ENCODE results near the gene GRAMD2A.

GRAMD2A gene

GRCh38 chr15:72197460-72198355 is at the start of gene GRAMD2A:
Gene GRAMD2A (minus strand): TSS chr15:72197787.
- DNase-seq, result no peak

DNA sequence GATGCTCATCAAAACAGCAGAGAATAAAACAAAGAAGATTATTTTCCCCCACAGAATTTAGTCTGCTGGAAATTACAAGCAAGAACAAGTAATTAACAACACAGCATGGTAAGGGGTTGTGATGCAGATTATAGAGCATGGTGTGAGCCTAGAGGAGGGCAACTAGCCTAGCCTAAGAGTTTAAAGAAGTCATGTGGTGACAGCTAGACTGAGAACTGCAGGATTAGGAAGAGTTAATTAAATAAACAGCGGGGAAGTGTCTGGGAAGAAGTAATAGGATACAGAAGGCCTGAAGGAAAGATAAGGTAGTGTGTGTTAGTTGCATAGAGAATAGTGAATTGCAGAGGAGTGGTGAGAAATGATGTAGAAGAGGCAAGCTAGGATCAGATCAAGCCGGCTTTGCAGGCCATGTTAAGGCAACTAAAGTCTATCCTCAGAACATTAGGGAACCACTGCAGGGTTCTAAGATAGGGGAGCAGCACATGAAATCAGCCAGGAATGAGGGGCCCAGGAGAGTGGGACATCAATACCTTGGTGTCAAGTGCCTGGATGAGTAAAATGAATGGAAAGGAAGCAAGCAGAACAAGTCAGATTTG is 45.3 kb upstream of the GRAMD2A start:
- no peak for DNase-seq

GRCh38 chr15:72239652-72240051 is 42.1 kb upstream of the GRAMD2A start:
- no peak for DNase-seq

- no peak for DNase-seq
Observed at GRCh38 chr15:72238586-72238985, 41.0 kb upstream of the GRAMD2A start.

GRCh38 chr15:72237853-72238224 is 40.3 kb upstream of the GRAMD2A start:
- DNase-seq, result no peak

DNA sequence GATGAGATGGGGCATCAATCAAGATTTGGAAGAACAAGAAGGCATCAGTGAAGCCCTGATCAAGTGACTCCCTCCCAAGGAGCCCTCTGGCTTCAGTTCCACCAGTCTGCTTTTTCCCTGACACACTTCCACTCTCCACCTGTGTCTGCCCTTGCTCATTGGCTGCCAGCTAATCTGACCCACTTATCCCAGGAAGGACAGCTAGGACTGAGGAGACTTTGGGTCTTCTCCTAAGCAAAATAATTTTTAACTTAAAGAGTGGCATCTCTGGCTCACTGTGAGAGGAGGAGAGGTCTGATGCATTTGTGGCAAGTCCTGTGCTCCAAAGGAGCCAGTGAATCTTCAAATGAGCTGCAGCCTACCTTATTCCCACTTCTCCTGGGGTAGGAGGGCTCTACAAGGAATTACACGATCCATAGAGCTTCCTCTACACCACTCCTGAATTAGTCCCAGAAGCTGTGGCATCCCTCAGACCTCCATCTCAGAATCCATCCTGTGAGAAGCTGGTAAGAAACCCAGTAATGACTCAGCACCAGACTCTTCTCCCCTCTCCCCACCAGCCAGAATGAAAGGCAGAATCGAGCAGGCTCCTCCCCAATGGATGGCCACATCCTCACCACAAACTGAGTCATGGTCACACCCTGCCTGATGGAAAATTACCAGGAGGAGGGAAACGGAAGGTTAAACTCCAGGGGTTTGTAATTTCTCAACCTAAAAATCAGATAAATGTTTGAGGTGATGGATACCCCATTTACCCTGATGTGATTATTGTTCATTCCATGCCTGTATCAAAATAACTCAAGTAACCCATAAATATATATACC is 39.7 kb upstream of the GRAMD2A start:
- peak; percentile 92 for DNase-seq

GRCh38 chr15:72236381-72237003 is 38.9 kb upstream of the GRAMD2A start:
- DNase-seq, result no peak

- no peak for DNase-seq
Observed at GRCh38 chr15:72235298-72235697, 37.7 kb upstream of the GRAMD2A start.

DNA sequence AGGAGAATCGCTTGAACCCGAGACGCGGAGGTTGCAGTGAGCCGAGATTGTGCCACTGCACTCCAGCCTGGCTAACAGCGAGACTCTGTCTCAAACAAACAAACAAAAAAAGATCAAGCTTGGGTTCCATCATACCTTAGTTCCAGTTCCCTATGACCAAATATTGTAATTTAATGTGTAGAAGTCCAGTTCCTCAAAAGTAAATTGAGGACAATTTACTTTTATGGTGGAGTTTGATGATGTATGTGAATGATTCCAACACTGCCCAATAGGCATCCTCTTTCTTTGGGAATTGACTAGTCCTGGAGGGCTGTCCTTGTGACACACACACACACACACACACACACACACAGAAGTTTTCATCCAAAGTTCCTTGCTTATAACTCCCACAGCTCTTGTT is 36.2 kb upstream of the GRAMD2A start:
- DNase-seq, result no peak

DNA sequence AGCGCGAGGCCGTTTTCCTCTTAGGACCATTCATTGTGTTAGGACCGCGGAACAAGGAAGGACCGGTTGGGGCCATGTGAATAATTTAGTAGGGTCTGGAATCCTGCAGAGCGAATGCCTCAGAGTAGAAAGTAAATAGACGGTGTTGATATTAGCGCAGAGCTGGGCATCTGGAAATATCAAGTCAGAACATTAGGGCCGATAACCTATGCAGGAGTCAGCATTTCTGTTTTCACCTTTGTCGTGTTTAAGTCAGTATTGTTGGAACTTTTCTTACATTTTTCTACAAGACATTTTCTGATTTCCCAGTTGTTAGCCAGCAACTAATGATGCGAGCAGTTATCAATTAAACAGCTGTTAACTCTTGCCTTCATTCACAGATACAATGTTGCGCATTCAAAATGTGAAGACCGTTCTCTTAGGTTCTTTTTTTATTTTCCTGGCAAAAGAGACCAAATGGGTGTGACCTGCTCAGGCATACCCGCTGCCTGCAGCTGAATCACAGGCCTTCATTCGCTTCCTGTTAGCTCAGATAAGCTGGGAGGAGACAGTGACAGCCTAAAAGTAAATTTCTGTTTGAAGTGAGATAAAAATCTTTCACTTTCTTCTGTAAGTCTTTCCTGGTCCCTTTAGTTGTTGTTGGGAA is 34.4 kb upstream of the GRAMD2A start:
- peak; percentile 40 for DNase-seq

- DNase-seq, result peak; percentile 91
Observed at GRCh38 chr15:72231066-72231832, 33.7 kb upstream of the GRAMD2A start, which contains the start of gene PKM. Gene PKM (minus strand): TSS chr15:72231190. CDS start chr15:72219097, 12,093 bp downstream.

DNA sequence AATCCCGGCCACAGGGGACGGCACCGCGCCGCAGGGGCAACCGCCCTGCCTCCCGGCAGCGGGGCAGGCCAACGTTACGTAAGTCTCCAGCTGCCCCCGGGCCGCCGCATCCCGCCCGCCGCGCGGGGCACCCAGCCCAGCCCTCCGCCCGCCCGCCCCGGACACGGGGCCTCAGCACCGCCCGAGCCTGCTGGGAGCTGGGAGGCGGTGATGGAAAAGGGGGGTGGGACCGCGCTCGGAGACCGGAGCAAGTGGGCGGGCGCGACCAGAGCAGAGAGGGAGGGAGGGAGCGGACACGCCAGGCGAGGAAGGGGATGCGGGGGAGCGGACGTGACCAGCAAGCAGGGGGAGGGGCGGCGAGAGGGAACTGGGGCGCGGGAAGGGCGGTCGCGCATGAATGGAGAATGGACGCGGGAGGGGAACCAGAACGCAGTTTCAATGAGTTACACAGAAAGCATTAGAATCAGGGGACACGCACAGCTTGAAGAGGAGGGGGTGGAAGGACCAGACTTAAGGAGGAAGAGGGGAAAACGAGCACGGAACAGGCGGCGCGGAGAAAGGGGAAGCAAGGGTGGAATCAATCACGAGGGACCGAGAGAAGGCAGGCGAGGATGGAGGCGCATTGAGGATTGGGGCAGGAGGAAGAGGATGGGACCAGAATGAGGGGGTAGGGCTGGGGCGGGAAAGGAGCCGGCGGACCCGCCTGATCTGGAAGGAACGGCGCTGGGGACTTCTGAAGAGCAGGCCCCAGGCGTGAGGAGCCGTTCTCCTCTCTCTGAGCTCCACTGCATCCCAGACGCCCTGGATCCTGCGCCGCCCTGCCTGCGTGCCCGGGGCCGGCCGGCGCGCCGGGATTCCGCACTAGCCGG is 32.8 kb upstream of the GRAMD2A start:
- peak; percentile 83 for DNase-seq

DNA sequence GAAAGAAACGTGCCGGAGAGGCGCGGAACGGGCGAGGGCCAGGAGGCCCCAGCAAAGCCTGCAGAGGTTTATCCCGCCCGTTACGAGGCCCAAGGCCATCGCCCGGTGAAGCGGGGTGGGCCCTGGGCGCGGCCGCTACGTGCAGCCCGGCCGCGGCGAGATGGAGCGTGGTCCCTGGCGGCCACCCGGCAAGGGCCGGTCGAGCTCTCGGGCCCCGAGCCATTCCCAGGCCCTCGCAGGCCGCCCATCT is 32.3 kb upstream of the GRAMD2A start:
- DNase-seq, result no peak

DNA sequence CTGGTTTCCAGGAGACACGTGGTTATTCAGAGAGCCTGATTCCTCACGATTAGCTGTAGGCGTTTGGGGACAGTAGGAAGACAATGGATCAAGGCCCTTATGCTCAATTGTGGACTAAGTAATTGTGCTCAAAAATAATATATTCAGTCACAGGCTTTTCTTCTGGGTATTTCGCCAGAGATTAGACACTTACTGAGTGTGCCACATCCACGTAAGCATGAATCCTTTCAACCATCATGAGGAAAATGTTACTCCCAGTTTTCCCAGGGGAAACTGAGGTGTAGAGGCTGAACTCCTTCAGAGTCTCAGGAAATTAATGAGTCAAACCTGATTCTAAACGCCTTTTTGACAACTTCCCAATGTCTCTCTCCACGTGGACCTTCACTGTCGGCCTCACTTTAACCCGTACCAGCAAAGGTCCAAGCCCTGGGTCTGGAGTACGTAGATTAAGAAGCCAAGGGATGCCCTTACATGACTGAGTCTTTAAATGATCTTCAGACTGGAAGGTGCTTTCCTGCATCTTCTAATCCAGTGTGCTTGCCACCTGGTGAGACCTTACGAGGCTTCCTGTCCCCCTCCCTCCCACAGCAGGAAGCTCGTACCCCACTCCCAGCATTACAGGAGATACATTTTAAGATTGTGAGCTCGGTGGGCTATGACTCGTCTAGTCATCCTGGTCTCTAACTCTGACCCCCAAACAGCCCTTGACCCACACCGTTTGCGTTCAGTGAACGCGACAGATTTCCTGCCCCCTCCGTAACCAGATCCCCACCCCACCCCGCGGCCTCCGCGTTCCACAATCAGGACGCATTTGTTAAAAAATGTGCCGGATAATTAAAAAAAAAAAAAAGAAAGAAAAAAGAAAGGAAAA is 31.7 kb upstream of the GRAMD2A start:
- no peak for DNase-seq

- DNase-seq, result no peak
Observed at GRCh38 chr15:72227720-72228119, 30.1 kb upstream of the GRAMD2A start.

GRCh38 chr15:72227192-72227586 is 29.6 kb upstream of the GRAMD2A start:
- peak; percentile 56 for DNase-seq

GRCh38 chr15:72223278-72223677 is 25.7 kb upstream of the GRAMD2A start:
- no peak for DNase-seq

GRCh38 chr15:72222393-72222792 is 24.8 kb upstream of the GRAMD2A start:
- DNase-seq, result no peak

GRCh38 chr15:72220687-72221086 is 23.1 kb upstream of the GRAMD2A start:
- DNase-seq, result no peak

- no peak for DNase-seq
Observed at GRCh38 chr15:72217216-72217615, 19.6 kb upstream of the GRAMD2A start.

Data from amniotic stem cell (primary cell).